GM10847 (cell line): ENCODE results near the gene RPS25.

Source experiments
- POLR2A ChIP-seq: IDR thresholded peaks from 2 replicates; pipeline ENCODE4 v1.6.1; 2011; ENCODE audit not compliant: insufficient read length; ENCODE audit errors: extremely low read depth

Gene RPS25

GRCh38 chr11:119025978-119026766 is 8.0 kb upstream of the RPS25 start:
- TF ChIP-seq POLR2A = no peak

- TF ChIP-seq POLR2A = no peak
Measured at GRCh38 chr11:119025541-119025940, 7.4 kb upstream of the RPS25 start.

- no peak for TF ChIP-seq POLR2A
Measured at GRCh38 chr11:119025099-119025473, 6.9 kb upstream of the RPS25 start.

GRCh38 chr11:119024430-119025098 is 6.4 kb upstream of the RPS25 start:
- TF ChIP-seq POLR2A = no peak

- TF ChIP-seq POLR2A = no peak
Measured at GRCh38 chr11:119023741-119024140, 5.6 kb upstream of the RPS25 start.

- no peak for TF ChIP-seq POLR2A
Measured at GRCh38 chr11:119021631-119022030, 3.5 kb upstream of the RPS25 start.

DNA sequence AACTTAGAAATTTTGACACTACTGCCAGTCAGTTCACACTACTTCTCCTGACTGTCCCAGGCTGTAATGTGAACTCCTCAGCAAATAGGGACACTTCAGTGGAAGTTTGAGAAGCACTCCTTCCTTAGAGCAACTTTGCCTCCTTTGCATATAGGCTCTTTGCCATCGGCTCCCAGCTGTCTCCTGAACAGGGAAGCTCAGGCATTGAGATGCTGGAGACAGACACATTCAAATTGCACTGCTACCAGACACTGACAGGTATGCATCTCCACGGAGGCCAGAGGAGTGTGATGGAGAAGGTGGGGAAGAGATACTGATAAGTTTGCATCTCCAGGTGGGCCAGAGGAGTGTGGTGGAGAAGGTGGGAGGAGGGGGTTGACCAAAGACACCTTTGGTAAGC is 1.9 kb upstream of the RPS25 start:
- TF ChIP-seq POLR2A = no peak

DNA sequence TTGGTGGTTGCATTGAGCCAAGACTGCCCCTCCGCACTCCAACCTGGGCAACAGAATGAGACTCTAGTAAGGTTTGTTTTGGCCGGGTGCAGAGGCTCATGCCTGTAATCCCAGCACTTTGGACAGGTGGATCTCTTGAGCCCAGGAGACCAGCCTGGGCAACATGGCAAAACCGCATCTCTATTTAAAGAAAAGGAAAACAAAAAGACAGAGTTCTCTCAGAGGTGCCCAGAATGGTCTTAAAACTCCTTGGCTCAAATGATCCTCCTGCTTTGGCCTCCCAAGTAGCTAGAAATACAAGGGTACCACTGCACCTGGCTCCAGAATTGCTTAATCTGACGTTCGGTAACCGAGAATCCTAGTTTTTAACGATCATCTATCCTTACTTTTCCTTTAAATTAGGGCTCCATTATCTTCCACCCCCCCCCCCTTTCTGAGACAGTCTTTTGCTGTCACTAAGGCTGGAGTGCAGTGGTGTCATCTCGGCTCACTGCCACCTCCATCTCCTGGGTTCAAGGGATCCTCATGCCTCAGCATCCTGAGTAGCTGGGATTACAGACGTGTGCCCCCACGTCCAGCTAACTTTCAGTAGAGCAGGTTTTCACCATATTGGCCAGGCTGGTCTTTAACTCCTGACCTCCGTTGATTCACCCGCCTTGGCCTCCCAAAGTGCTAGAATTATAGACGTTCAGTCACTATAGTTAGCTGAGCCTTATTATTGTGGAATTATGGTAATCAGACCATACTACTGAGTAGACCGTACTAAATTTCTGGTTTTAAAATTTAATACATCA is 1.7 kb downstream of the RPS25 start:
- TF ChIP-seq POLR2A = no peak

DNA sequence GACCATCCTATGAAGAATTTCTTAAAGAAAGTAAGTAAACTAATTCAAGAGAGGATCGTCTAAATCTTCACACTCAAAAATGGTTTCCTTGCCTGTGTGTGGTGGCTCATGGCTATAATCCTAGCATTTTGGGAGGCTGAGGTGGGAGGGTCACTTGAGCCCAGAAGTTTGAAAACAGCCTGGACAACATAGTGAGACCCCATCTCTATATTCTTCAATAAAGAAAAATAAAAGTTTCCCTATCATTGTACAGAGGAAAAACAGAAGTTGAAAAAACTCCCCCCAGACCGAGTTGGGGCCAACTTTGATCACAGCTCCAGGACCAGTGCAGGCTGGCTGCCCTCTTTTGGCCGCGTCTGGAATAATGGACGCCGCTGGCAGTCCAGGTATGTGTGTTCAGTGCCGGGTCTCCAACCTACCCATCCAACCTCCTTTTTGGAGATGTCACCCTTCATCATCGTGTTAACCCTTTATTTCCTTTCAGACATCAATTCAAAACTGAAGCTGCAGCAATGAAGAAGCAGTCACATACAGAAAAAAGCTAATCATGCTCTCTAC is 3.0 kb downstream of the RPS25 start:
- no peak for TF ChIP-seq POLR2A

GRCh38 chr11:119014209-119014924 is 3.8 kb downstream of the RPS25 start:
- no peak for TF ChIP-seq POLR2A

- TF ChIP-seq POLR2A = no peak
Measured at GRCh38 chr11:119012629-119013170, 5.4 kb downstream of the RPS25 start.

DNA sequence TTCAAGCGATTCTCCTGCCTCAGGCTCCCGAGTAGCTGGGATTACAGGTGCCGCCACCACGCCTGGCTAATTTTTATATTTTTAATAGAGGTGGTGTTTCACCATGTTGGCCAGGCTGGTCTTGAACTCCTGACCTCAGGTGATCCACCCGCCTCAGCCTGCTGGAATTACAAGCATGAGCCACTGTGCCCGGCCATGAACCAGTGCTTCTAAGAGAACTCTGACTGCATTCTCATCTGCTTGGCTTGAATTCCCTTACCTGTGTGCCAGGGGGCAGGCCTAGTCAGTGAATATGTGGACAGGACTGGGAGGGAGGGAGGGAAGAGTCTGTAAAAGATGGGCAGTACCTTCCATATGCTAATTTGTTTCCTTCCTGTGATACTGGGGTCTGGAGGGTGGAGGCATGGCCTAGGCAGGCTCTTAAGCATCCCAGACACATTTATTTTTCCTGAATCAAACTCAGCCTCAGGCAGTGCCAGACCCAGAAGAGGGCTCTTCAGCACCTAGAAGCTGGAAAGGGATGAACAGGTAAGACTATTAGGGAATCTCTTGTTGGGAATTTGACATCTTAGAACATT is 6.6 kb downstream of the RPS25 start:
- TF ChIP-seq POLR2A = no peak

DNA sequence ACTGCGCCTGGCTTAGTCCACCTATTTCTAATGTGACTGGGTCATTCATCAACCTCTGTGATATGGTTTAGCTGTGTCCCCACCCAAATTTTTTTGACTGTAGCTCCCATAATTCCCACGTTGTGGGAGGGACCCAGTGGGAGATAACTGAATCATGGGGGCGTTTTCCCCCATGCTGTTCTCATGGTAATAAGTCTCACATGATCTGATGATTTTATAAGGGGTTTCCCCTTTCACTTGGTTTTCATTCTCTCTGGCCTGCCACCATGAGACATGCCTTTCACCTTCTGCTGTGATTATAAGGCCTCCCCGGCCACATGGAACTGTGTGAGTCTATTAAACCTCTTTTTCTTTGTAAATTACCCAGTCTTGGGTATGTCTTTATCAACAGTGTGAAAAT is 11.5 kb downstream of the RPS25 start:
- no peak for TF ChIP-seq POLR2A

- TF ChIP-seq POLR2A = no peak
Measured at GRCh38 chr11:119000906-119001305, 17.2 kb downstream of the RPS25 start.
